Left renal pelvis (tissue), 4 donors: ENCODE data around the gene ZSCAN10. TPM values are rescaled to one million over a fixed set of nuclear protein-coding genes. Genes with fewer than 3 reads are reported as not detected.

ENCODE experiments used
- DNase-seq, 4 donors: peaks; one replicate each; pipeline ENCODE4 v3.0.0-alpha.2; 2013; ENCODE audit warnings: low read depth in 4 of 4, low spot score in 3 of 4
- polyA plus RNA-seq, 4 donors: library from polyadenylated mRNA; unstranded; fragments of 120-200 nt; gene quantifications; one replicate each; pipeline ENCODE4 v1.2.1, GENCODE V29; 2013; ENCODE audit not compliant: insufficient read length in 4 of 4

Gene ZSCAN10
- polyA plus RNA-seq, 4 donors, result 0.20 TPM; not detected in 3

GRCh38 chr16:3049921-3050481 is 49.1 kb downstream of the ZSCAN10 start:
- DNase-seq, result no peak

DNA sequence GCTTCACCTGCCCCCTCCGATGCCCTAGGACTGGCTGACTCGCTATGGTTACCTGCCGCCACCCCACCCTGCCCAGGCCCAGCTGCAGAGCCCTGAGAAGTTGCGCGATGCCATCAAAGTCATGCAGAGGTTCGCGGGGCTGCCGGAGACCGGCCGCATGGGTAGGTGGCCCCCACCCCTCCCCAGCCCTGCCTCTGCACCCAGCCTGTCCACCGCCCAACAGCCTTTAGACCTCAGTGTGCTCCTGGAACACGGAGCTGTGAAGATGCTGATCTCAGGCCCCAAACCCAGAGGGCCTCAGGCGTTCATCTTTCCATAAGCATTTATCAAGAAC is 51.7 kb downstream of the ZSCAN10 start:
- DNase-seq, result no peak

GRCh38 chr16:3046641-3047386 is 52.3 kb downstream of the ZSCAN10 start:
- DNase-seq, result no peak

DNA sequence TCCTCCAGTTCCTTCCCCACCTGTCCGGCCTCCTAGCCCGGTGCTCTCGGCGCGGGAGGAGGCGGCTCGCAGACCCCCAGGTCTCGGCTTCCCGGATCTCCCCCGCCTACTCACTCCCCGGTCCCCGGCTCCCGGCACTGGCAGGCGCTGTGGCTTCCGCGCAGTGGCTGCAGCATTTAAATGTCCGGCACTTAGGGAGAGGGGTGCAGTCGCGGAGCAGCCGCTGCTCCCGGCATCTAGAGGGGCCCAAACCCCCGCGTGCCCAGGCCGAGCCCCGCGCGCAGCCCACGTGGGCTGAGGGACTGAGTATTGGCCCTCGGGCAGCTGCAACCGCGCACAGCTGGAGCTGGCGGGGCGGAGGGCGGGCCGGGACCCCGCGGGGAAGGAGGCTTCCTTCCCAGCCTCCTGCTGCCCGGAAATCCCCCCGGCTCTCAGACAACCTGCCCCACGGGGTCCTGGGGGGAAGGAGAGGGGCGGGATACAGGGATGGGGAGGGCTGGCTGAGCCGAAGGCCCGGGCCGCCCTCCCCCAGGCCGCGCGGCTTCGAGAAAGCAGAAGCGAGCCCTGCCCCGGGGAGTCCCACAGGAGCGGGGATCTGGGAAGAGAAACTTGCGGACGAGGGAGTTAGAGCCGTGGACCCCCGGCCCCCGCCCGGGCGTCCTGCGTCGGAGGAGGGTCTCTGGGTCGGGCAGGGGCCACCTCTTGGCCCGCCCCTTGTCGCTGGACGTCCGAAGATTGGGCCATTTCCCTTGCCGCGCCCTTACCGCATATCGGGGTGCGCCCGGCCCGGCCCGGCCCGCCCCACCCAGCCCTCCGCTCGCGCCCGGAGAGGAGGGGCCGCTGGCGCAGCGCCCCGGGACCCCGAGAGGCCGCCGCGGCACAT is 53.1 kb downstream of the ZSCAN10 start, which contains the start of gene MMP25:
MMP25 (plus strand) TSS at position 804 of the 883 bp plus-strand sequence. CDS start 357 bp downstream, outside the sequence.
- DNase-seq, result no peak

DNA sequence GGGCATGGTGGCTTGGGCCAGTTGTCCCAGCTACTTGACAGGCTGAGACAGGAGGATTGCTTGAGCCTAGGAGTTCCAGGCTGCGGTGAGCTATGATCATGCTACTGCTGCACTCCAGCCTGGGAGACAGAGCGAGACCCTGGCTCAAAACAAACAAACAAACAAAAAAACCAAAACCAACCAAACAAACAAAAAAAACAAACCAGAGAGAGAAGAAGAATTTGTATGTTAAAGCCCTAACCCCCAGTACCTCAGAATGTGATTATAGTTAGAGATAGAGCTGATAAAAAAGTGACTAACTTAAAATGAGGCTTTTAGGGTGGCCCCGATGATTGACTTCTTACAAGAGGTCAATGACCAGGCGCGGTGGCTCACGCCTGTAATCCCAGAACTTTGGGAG is 54.4 kb downstream of the ZSCAN10 start:
- DNase-seq, result no peak

DNA sequence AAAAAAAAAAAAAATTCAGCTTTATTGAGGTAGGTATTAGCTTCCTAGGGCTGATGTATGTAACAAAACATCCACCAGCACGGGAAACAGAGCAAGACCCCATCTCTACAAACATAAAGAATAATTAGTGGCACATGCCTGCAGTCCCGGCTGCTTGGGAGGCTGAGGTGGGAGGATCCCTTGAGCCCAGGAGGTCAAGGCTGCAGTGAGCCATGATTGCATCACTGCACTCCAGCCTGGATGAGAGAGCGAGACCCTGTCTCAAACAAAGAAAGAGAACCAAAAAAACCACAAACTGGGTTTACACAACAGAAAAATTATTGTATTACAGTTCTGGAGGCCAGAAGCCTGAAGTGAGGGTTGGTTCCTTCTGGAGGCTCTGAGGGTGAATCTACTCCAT is 56.7 kb downstream of the ZSCAN10 start:
- DNase-seq, result no peak

DNA sequence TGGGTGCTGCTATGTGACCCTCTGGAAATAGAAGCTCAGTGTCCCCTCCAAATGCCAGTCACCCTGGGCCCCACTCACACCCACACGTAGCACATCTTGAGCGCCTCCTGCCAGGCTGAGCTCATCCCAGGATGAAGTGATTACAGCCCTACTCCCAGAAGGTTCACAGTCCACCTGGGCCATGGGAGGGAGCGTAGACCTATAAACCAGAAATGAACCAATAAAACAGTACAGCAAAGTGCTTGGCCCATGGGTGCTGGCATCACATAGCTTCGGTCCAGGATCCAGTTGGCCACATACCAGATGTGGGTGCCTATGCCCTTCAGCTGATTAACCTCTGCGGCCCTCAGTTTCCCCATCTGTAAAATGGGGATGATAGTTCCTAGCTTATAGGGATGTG is 60.2 kb downstream of the ZSCAN10 start:
- no peak for DNase-seq

Other genes with a start within 250 kb of the ZSCAN10 start
- gene PRSS22, start 241.1 kb downstream of the ZSCAN10 start, polyA plus RNA-seq, result 10 to 100 TPM in 1 of 4 donors, 1 to 10 TPM in 2, under 1 TPM in 1; 0.35 to 14.5 (median 6.9) TPM
- gene FLYWCH2, start 216.1 kb downstream of the ZSCAN10 start, polyA plus RNA-seq, result 10 to 100 TPM; 21.1 to 30.0 (median 23.1) TPM
- 10 to 100 TPM; 14.9 to 35.3 (median 18.5) TPM for gene FLYWCH1, start 187.4 kb downstream of the ZSCAN10 start, polyA plus RNA-seq
- gene KREMEN2, start 135.0 kb downstream of the ZSCAN10 start, polyA plus RNA-seq, result 1 to 10 TPM in 3 of 4 donors, not detected in 1; 1.4 to 2.2 (median 1.4) TPM
- gene PAQR4, start 129.9 kb downstream of the ZSCAN10 start, polyA plus RNA-seq, result 10 to 100 TPM in 2 of 4 donors, 1 to 10 TPM in 2; 7.0 to 10.8 (median 9.8) TPM
- 10 to 100 TPM; 13.1 to 26.8 (median 16.5) TPM for gene PKMYT1, start 118.8 kb downstream of the ZSCAN10 start, polyA plus RNA-seq
- gene CLDN9, start 86.4 kb downstream of the ZSCAN10 start, polyA plus RNA-seq, result 1 to 10 TPM in 3 of 4 donors, under 1 TPM in 1; 0.87 to 4.7 (median 2.3) TPM
- 10 to 100 TPM in 3 of 4 donors, 1 to 10 TPM in 1; 1.1 to 38.0 (median 32.7) TPM for gene CLDN6, start 81.1 kb downstream of the ZSCAN10 start, polyA plus RNA-seq
- 10 to 100 TPM in 2 of 4 donors, 1 to 10 TPM in 2; 4.4 to 19.3 (median 10.7) TPM for gene TNFRSF12A, start 78.9 kb downstream of the ZSCAN10 start, polyA plus RNA-seq
- gene HCFC1R1, start 75.4 kb downstream of the ZSCAN10 start, polyA plus RNA-seq, result 100 to 1,000 TPM in 1 of 4 donors, 10 to 100 TPM in 3; 61.3 to 102 (median 72.0) TPM
- gene THOC6, start 75.3 kb downstream of the ZSCAN10 start, polyA plus RNA-seq, result 10 to 100 TPM; 22.9 to 36.2 (median 28.0) TPM
- 1 to 10 TPM in 3 of 4 donors, under 1 TPM in 1; 0.07 to 7.7 (median 2.6) TPM for gene BICDL2, start 62.4 kb downstream of the ZSCAN10 start, polyA plus RNA-seq
- gene MMP25, start 52.7 kb downstream of the ZSCAN10 start, polyA plus RNA-seq, result 1 to 10 TPM in 3 of 4 donors, under 1 TPM in 1; 0.67 to 2.7 (median 1.5) TPM
- 10 to 100 TPM; 35.1 to 45.5 (median 36.3) TPM for gene IL32, start 33.7 kb downstream of the ZSCAN10 start, polyA plus RNA-seq
- gene ZNF205, start 13.3 kb upstream of the ZSCAN10 start, polyA plus RNA-seq, result 10 to 100 TPM; 13.1 to 20.6 (median 15.4) TPM
- 10 to 100 TPM; 10.1 to 15.9 (median 11.6) TPM for gene ZNF213, start 35.7 kb upstream of the ZSCAN10 start, polyA plus RNA-seq
- gene OR1F1, start 88.9 kb upstream of the ZSCAN10 start, polyA plus RNA-seq, result not detected
- 10 to 100 TPM; 12.0 to 14.9 (median 13.5) TPM for gene ZNF200, start 135.9 kb upstream of the ZSCAN10 start, polyA plus RNA-seq
- gene MEFV, start 157.3 kb upstream of the ZSCAN10 start, polyA plus RNA-seq, result under 1 TPM; 0.22 to 0.47 (median 0.29) TPM
- 10 to 100 TPM; 44.0 to 53.6 (median 46.0) TPM for gene ZNF263, start 184.2 kb upstream of the ZSCAN10 start, polyA plus RNA-seq
- 10 to 100 TPM; 12.6 to 16.4 (median 13.4) TPM for gene TIGD7, start 206.1 kb upstream of the ZSCAN10 start, polyA plus RNA-seq
- 10 to 100 TPM; 39.4 to 57.7 (median 50.7) TPM for gene ZNF75A, start 206.2 kb upstream of the ZSCAN10 start, polyA plus RNA-seq